ENCODE measurements around the gene MGLL.

- TF ChIP-seq POLR2A (IDR thresholded peaks at IDR 0.05) (no peak), CTCF (IDR thresholded peaks at IDR 0.05) (peak in 3 of 4 experiments; percentile 17 to 25 (median 25)), EP300 (IDR thresholded peaks at IDR 0.05) (no peak)
These were observed 30.9 kb downstream of the MGLL start for GRCh38 chr3:127791221-127791913.
